NCI-H1694 treated with DMSO at 0.1 percent for 48 hours (cell line): ENCODE results near the gene KSR2.
"Not testable (repeated sequence)": the region's sequence is repeated elsewhere in the genome, so short reads cannot be mapped to it uniquely, and the experiment has no call there.

ENCODE experiments used
- DNase-seq: peaks from one replicate; lab custom pipeline; 2025; lab: John Stamatoyannopoulos, UW

Gene KSR2

DNA sequence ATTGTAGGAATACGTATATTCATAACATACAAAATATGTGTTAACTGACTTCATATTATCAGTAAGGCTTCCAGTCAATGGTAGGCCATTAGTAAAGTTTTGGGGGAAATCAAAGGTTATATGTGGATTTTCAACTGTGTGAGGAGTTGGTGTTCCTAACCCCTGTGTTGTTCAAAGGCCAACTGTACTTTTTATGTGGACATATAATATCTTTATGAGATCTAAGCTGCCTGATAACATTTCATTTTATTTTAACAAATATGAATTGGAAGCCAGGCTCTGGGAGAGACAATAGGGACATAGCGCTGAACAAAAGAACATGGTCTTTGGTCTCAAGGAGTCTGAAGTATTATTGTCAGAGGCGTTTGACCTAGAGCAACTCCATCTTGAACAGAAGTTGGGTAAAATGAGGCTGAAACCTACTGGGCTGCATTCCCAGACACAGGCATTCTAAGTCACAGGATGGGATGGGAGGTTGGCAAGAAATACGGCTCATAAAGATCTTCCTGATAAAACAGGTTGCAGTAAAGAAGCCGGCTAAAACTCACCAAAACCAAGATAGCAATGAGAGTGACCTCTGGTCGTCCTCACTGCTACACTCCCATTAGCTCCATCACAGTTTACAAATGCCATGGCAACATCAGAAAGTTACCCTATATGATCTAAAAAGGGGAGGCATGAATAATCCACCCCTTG is 147.2 kb downstream of the KSR2 start:
- no peak for DNase-seq

DNA sequence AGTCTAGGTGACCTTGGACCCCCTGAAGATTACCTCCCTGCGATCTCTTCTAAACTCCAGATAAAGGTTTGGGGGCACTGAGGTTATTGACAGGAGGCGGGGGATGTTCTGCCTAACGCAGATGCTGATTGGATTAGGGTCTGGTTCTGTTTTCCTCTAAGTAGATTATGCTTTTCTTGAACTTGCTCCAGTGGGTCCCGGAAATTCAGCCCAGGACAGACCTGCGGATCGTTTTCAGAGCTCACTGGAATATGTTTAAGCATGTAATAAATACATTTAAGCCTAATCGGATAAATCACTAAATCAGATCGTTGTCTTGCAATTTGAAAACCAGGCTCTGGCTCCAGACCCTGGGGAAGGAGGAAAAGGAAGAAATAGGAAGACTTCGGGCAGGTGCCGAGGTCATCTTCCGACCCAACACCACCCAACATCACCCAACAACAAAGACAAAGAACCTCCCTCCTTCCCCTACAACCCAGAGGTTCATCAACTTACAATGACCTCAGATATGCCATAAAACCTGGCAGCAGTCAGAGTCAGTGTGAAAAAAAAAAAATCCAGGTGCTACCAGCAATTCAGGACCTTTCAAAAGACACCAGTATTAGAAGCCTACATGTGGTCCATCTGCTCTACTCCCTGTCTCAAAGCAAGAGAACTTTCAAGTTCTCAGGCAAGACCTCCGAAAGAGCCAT is 148.4 kb downstream of the KSR2 start:
- DNase-seq = no peak

DNA sequence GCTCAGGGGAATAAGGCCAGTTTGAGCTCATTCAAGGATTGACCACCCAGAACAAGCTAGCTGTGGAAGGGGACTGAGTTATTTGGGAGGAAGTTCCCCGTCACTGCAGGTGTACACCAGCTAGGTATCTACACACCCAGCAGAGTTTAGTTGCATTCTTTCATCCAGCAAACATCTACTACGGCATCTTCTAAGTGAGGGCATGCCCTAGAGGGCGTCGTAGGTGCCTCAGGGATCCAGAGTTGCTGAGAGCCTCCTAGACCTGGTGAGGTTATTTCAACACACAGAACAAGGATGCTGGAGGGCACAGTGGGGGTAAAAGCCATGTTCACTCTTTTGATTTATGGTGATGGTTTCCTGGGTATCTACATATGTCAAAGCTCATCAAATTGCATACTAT is 149.6 kb downstream of the KSR2 start:
- no peak for DNase-seq

DNA sequence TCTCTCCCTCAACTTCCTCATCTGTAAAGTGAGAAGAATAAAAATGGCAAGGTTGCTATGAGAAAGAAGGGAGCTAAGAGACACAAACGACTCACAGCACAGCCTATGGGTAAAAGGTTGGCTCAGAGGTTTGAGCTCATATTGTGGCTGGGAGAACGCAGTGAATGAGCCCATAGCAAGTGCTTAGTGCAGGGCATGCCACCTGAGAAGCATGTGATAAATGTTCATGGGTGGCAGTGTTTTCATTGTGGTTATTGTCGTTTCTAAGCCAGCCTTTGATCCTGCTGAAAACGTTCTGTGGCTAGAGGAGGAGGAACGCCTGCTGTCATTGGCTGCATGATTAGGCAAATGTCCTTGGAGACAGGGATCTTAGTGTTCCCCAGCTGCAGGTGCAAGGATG is 150.4 kb downstream of the KSR2 start:
- no peak for DNase-seq

DNA sequence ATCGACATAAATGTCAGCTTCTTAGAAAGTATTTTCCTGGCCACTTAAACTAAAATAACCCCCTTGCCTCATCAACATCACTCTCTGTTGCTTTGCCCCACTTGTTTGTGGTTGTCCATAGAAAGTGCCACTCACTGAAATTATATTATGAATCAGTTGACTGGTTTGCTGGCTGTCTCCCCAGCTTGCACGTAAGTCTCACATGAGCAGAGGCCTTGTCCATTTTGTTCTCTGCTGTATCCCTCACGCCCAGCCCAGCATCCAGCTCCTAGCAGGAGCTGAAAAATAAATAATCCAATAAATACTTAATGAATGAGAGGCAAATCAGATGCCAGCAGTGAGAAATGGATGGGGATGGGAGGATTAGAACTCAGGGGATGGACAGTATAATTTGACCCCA is 159.3 kb downstream of the KSR2 start:
- no peak for DNase-seq

DNA sequence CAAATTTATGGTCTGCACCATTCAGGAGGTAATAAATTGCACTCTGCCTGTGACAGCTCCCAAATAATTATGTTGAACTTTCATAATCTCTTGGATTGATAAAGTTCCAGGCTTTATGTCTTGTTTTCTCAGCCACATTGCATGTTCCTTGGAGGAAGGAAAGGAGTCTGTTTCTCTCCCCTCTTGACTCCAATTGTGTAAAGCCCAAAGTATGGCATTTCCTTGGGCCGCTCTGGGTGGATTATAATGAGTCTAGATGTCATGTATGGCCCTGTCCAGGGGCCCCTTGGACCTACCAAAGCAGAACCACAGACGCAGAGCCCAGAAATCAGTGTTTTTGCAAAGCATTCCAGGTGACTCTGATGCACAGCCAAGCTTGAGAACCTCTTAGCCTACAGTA is 160.8 kb downstream of the KSR2 start:
- no peak for DNase-seq

DNA sequence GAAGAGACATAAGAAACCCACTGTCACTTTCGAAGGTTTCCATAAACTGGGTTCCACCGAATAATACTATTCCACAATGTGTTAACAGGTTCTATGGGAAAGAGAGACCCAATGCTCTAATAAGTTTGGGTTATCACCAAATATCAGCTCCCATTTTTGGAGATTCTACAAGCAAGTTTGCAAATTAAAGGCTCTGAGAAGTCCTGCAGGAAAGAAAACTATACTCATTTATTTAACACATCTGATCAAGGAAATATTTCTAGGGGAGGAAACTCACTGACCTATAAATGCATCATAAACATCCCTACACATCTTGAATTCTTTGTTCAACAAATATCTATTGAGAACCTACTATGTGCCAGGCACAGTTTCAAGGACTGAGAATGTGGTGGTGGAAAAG is 161.4 kb downstream of the KSR2 start:
- no peak for DNase-seq

DNA sequence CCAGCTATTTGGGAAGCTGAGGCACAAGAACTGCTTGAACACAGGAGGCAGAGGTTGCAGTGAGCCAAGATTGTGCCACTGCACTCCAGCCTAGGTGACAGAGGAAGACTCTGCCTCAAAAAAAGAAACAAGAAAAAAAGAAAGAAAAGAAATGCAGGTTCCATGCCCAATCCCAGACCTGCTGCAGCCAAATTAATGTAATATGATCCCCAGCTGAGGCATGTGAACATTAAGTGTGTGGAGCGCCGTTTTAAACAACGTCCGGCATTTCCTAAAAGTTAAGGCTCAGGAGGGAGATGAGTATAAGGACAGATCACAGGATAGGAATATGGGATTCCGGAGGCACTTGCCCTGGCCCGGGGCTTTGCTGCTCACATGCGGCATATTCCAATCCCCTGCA is 162.9 kb downstream of the KSR2 start:
- no peak for DNase-seq

DNA sequence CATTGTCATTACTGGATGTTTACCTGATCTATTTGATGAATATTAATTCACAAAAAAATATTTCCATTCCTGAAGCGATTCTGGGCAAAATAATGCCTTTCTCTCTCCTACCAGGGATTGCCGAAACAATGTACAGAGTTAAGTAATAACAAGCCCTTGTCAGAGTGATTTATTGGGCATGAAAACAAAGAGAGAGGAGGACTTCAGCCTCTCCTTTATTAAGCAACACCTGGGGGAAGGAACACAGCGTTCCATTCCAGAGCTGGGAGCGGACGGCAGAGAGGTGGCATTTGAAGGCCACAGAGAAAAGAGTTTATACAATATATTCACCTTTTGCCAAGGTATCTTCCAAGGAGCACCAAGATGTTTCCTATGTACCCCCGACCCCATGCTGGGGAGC is 165.8 kb downstream of the KSR2 start:
- DNase-seq = no peak

DNA sequence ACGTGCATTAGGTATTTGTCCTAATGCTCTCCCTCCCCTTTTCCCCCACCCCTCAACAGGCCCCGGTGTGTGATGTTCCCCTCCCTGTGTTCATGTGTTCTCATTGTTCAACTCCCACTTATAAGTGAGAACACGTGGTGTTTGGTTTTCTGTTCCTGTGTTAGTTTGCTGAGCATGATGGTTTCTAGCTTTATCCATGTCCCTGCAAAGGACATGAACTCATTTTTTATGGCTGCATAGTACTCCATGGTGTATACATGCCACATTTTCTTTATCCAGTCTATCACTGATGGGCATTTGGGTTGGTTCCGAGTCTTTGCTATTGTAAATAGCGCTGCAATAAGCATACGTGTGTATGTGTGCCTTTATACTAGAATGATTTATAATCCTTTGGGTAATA is 168.1 kb downstream of the KSR2 start:
- DNase-seq = not testable (repeated sequence)

DNA sequence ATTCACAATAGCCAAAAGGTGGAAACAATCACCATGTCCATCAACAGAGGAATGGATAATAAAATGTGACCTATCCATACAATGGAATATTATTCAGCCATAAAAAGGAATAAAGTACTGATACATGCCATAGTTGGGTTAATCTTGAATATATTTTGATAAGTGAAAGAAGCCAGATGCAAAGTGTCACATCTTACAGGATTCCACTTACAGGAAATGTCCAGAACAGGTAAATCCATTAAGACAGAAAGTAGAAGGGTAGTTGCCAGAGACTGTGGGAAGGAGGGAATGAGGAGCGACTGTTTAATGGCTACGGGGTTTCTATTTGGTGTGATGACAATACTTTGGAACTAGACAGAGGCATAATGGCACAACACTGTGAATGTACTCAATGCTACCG is 171.6 kb downstream of the KSR2 start:
- DNase-seq = no peak

DNA sequence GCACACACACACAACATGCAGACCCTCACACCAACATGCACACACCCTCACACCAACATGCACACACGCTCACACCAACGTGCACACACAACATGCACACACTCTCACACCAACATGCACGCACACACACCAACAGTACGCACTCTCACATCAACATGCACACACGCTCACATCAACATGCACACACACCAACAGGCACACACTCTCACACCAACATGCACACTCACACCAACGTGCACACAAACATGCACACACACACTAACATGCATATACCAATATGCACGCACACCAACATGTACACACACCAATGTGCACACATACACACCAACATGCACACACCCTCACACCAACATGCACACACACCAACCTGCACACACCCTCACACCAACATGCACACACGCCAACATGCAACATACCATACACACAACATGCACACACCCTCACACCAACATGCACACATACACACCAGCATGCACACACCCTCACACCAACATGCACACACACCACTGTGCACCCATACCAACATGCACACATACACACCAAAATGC is 175.8 kb downstream of the KSR2 start:
- no peak for DNase-seq

DNA sequence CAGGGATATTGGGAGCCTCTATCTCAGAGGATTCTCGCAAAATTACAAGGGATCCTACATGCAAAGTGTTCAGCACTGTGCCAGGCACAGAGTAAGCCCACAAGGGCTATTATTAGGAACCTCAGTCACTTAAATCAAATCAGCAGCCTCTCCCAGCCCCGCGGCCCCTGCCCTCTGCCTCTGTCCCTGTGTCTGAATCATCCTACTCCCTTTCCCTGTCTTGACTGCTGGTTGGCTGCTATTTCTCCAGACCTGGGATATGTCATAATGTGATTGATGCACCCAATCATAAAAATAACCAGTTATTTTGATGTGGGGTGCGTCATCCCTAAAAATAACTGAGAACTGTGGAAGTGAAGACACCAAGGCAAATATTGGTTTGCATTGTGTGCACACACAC is 176.3 kb downstream of the KSR2 start:
- DNase-seq = no peak

DNA sequence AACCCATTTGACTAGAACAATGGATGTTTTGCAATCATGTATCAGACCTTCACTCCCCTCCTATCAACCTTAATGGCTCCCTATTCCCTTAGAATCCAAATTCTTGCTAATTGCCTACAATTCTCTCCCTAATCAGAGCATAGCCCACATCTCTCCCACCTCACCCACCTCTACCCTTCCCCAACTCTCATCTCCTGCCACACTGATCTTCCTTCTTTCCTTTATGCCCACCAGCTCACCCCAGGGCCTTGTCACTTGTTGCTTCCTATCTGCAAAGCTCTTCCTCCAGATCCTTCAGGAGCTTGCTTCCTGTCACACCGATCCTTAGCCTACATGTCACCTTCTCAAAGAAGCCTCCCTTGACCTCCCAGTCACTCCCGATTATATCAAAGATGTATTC is 177.8 kb downstream of the KSR2 start:
- DNase-seq = no peak

DNA sequence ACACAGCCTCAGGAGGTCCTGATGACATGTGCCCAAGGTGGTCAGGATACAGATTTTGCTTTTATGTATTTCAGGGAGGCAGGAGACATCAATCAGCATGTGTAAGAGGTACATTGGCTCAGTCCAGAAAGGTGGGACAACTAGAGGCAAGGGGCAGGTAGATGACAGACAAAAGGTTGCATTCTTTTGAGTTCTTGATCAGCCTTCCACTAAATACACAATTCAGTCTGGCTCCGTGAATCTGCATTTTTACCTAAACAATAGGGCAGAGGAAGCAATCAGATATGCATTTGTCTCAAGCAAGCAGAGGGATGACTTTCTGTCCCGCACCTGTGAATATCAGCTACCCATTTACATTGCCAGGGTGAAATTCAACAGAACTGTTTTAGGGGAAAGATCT is 178.6 kb downstream of the KSR2 start:
- no peak for DNase-seq

DNA sequence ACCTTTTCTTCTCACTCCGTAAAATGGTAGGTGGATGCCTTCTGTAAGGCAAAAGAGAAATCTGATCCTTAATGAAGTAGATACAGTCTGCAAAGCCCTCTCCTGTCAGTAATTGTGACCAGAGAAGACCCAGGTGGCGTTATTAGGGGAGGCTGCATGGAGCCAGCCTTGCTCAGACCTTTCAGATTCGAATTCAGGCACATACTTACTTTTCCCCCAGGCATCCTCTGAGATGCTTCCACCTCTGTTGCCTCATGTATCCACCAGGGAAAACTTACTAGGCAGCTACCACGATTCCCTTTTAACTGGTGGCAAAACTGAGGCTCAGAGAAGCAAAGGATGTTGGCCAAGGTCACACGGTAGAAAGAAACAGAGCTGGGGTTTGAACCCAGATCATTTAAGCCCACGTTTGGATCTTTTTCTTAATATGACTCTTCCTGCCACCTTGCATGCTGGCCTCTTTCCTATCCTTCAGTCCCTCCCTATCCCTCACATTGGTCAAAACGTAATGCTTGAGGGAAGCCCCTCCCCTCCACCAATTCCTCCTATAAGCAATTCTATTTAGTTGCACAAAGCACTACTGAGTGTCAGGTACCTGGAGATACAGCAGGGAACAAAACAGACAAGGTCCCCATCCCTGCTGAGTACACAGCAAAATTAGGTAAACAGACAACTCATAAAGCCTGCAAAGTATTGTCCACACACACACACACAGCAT is 179.4 kb downstream of the KSR2 start:
- DNase-seq = no peak

DNA sequence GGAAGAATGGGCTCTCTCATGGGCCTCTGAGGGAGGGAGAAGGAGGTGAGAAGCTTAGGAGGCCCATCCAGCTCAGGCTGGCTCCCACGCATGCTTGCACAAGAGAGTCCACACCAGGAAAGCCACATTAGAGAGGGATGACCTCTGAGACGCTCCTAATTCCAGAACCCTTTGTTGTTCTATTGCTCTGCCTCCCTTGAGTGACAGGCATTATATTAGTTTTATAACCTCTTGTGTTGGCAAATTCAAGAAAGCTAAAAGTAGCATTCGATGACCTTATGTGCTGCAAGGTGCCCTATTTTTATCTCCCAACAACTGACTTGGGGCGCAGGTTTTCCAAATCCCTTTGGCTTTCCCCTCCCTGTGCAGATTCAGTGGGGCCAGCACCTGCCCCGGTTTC is 190.1 kb downstream of the KSR2 start:
- no peak for DNase-seq

DNA sequence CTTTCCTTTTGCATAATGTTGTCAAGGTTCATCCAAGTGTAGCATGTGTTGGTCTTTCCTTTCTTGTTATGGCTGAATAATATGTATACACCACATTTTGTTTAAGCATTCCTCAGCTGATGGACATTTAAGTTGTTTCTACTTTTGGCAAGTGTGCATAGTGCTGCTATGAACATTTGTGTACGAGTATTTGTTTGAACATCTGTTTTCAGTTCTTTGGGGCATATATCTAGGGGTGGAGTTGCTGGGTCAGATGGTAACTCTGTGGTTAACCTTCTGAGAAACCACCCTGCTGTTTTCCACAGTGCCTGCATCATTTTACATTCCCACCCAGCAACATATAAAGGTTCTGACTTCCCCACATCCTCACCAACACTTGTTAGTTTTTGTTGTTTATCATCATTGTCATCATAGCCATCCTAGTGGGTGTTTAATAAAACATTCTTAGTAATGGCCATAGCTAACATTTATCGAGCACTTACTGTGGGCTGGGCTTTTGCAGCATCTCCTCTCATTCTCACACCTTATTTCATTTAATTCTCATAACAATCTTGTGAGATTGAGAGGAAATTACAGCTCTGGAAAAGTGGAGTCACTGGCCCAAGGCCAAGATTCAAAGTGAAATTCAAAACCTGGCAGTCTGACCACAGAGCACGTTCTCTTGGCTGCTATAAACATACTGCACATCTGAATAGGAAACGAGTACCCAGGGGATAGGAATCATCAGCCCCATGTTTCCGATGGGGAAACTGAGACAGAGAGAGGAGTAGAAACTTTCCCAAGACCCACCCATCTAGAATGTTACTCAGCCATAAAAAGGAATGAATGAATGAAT is 193.6 kb downstream of the KSR2 start:
- DNase-seq = no peak

DNA sequence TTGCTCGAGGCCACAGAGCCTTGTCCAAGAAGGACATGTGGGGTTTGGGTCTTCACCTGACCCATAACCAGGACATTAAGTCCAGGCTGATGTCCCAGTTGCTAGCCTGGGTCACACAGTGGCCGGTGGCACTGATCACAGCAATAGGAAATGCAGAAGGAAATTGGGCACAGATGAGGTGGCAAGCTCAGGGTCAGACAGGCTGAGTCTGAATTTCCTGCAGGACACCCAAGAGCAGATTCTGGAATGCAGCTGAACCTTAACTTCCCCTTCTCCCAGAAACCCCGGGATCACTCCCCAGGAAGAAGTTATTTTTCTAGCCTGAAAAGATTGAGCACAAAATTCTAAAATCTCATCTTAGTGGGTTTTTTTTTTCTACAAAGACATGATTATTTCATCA is 199.9 kb downstream of the KSR2 start:
- no peak for DNase-seq

DNA sequence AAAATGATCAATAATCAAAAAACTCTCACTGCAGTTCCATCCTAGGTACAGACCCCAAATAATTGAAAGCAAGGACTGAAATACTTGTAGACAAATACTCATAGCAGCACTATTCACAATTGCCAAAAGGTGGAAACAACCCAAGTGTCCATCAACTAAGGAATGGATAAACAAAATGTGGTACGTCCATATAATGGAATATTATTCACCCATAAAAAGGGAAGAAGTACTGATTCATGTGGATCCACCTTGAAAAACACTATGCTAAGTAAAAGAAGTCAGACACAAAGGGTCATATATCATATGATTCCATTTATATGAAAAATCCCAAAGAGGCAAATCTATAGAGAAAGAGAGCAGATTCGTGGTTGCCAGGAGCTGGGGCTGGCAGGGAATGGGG is 202.8 kb downstream of the KSR2 start:
- no peak for DNase-seq

DNA sequence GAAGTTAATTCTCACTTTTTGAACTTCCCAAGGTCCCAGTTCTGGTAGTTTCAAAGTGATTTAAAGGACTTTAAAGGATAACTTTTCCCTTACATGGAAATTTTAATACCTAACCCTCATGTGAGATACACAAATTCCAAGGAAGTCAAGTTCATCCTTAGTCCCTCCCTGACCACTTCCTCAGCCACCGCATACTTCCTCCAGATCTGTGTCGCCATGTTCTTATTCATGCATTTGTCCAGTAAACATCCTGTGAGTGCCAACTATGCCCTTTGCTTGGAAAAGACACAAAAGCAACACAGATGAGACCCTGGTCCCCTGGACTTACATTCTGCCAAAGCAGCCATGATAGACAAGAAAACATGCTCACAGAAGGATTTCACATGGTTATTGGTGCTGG is 206.6 kb downstream of the KSR2 start:
- DNase-seq = no peak

DNA sequence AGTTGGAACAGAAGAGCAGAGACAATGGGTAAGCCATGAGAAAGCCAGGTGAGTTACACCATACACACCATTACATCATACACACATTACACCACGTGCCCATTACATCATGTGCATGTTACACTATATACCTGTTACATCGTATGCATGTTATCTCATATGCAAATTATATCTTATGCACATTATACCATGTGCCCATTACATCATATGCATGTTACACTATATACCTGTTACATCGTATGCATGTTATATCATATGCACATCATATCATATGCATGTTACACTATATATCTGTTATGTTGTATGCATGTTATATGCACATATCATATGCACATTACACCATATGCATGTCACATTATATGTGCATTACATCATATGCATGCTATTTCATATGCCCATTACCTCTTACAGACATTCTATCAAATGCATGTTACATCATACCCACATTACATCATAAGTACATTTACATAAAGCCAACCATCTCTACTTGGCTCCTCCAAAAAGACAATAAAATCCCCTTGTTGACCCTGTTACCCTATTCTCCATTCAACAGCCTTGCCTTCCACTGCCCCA is 207.2 kb downstream of the KSR2 start:
- DNase-seq = no peak
